ENCODE results near the gene TTC24.

GRCh38 chr1:156616463-156616862 lies 36.9 kb downstream of the TTC24 start:
- TF ChIP-seq RARB (CRISPR knock-in tag; IDR thresholded peaks at IDR 0.05), result 0 out of 2 replicates have a peak, but pooled peaks have one; percentile 32
- no peak for TF ChIP-seq POU6F1 (CRISPR knock-in tag; IDR thresholded peaks at IDR 0.05; ENCODE audit: borderline replicate concordance, low read depth)
- TF ChIP-seq PATZ1 (CRISPR knock-in tag; IDR thresholded peaks at IDR 0.05; ENCODE audit: borderline replicate concordance), result no peak
- no peak for TF ChIP-seq TOX (CRISPR knock-in tag; IDR thresholded peaks at IDR 0.05; ENCODE audit: borderline replicate concordance)
- no peak for TF ChIP-seq SNAI2 (CRISPR knock-in tag; IDR thresholded peaks at IDR 0.05)

Data from SK-N-SH treated with all-trans-retinoic acid at 6 μM for 48 hours (cell line).